Measurements from ENCODE around the gene BLNK. TPM values are rescaled to one million over a fixed set of nuclear protein-coding genes. Genes with fewer than 3 reads are reported as not detected.

The BLNK gene
- total and polyA plus RNA-seq, 2 donors (not counting 1 experiment from before 2014, with no cell fraction given) = 153 to 205 TPM

DNA sequence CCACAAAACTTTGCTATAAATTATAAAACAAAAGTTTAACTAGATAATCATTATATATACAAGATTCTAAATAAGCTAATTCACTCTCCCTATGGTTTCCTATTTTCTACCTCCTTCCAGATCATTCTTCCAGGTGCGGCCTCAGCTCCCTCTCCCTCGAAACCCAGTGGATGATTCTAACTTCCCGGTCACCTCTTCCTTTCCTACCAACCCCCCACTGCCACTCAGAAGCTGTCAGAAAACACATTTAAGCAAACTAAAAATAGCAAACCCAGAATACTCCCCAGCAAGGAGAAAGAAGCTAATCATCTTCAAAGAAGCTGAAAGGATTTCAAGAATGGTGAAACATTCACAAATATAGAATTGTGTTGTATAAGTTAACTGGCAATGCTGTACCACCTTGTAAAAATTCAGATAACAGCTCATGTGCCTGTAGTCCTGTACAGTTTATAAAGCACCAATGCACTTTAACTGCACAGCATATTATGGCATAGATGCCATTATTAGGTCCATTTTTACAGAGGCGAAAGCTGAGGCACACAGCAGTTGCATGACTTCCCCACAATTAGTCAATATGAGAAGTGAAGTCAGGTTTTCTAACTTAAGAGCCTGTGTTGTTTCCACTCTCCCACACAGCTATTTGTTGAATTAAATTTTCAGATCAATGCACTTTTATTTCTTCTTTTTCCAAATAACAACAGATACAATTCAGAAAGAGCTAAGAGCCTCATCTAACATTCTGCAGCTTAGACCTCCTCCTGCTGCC is 19.2 kb upstream of the BLNK start:
- no peak for ATAC-seq (ENCODE audit: low read depth)
- H3K27me3 ChIP-seq (replicated peaks in 1 of 4; ENCODE audit: control extremely low read depth in 1 of 4, control insufficient read depth in 3 of 4, insufficient read depth in 4 of 4, low read length in 3 of 4) = no peaks in the 10 kb centered on the region
- ChIA-PET POLR2A (interaction anchor here (1.1 to 3.7 kb wide), 3 partner anchors 19 to 60 kb away, joined by 5 to 37 read pairs (median 20); partner anchors contain the start of gene BLNK), CTCF (interaction anchor here (0.6 to 13.8 kb wide), 16 partner anchors 13 to 456 kb away, joined by 3 to 964 read pairs (median 6); partner anchors contain the start of genes BLNK and DNTT)
- H3K9ac ChIP-seq (ENCODE audit: low read length) = peak overlapping the region; percentile 31
- intact Hi-C loops (cut with micrococcal nuclease) = loop anchor here (10.0 kb wide), 1 partner anchor 246 kb away; the partner anchor contains the start of gene CCNJ
- Mint-ChIP-seq H3K27me3 (no peaks in the 10 kb centered on the region), H3K27ac (peak overlapping the region; percentile 97), H3K4me3 (peak overlapping the region; percentile 85), H3K4me1 (peaks cover 75% of the 10 kb centered on the region), H3K9me3 (ENCODE audit: insufficient read depth) (no peaks in the 10 kb centered on the region)
- H3K9me3 ChIP-seq (ENCODE audit: control extremely low read depth in 1 of 3, control insufficient read depth in 2 of 3, insufficient read depth in 1 of 3, low read length in 2 of 3) = no peaks in the 10 kb centered on the region
- 25% methylated on average over 2 of the region's 4 CpGs for WGBS (ENCODE audit: insufficient coverage)
- H3K4me2 ChIP-seq (replicated peaks; ENCODE audit: low read depth, low read length, poor library complexity, severe bottlenecking) = peak overlapping the region; percentile 79
- H4K20me1 ChIP-seq (ENCODE audit: control insufficient read depth, insufficient read depth, low read length, poor library complexity, severe bottlenecking) = no peaks in the 10 kb centered on the region
- peak overlapping the region; percentile 86 for H3K27ac ChIP-seq (ENCODE audit: low read length in 2 of 2)
- no peak for DNase-seq
- H3K79me2 ChIP-seq (ENCODE audit: control insufficient read depth, insufficient read depth, low read length) = peaks cover 62% of the 10 kb centered on the region
- H3K4me3 ChIP-seq (ENCODE audit: control extremely low read depth in 1 of 5, extremely low read depth in 1 of 5, insufficient read depth in 1 of 5, low read depth in 2 of 5, low read length in 4 of 5) = peak overlapping the region in 2 of 5 experiments; percentile 6 to 30
- peaks cover 67 to 70% of the 10 kb centered on the region in 2 donors for H3K4me1 ChIP-seq (ENCODE audit: control insufficient read depth in 2 of 2, insufficient read depth in 2 of 2, low read length in 2 of 2)
- H2AFZ ChIP-seq (ENCODE audit: insufficient read depth, low read depth, low read length, poor library complexity, severe bottlenecking) = peak overlapping the region; percentile 52
- TF ChIP-seq EZH2 (IDR thresholded peaks at IDR 0.05; ENCODE audit: borderline replicate concordance, insufficient read depth, low read depth, low read length, poor library complexity, severe bottlenecking) (no peak), CTCF (IDR thresholded peaks at IDR 0.05) (no peak)
- no peaks in the 10 kb centered on the region for H3K36me3 ChIP-seq (replicated peaks in 1 of 2; ENCODE audit: control extremely low read depth in 1 of 2, control insufficient read depth in 1 of 2, extremely low read depth in 1 of 2, insufficient read depth in 2 of 2, low read length in 1 of 2)

Data from B cell (primary cell).